IMR-90 (cell line): ENCODE measurements around the gene FBXL20. TPM values are rescaled to one million over a fixed set of nuclear protein-coding genes. Genes with fewer than 3 reads are reported as not detected.

Experiments used
- ATAC-seq: fragments of 200-7000 bp; cut with Tn5 transposase; 2 replicates; pipeline ENCODE4 v1.9.1; 2020; ENCODE audit warnings: low read depth, mild to moderate bottlenecking, moderate library complexity
- BruUV-seq: library from RNA; stranded (reverse); fragments of 400-500 nt; replicated peaks from 2 replicates; lab custom pipeline; 2021; lab: Mats Ljungman, UMichigan
- CTCF ChIA-PET: fragments of 300-600 bp; formaldehyde crosslinking; extraction: SDS; loops from one replicate; lab custom pipeline; 2021; ENCODE audit warnings: antibody characterized with exemption; lab: Yijun Ruan, JAX
- POLR2A ChIA-PET: fragments of 300-600 bp; sonication (Branson Sonifier 250); formaldehyde crosslinking; loops from one replicate; lab custom pipeline; 2022; ENCODE audit warnings: antibody characterized with exemption; ENCODE audit not compliant: unreplicated experiment; lab: Charles Lee
- DNase-seq: peaks from one replicate; pipeline ENCODE4 v3.0.0; 2013
- H2AFZ ChIP-seq: replicated peaks from 2 replicates; pipeline ENCODE3; 2013; ENCODE audit warnings: low read length, mild to moderate bottlenecking; ENCODE audit not compliant: poor library complexity
- H2AK5ac ChIP-seq: 2 replicates; pipeline ENCODE4 v1.6.1; 2013; ENCODE audit warnings: low read depth, low read length, inconsistent platforms
- H2AK9ac ChIP-seq: replicated peaks from 2 replicates; pipeline ENCODE3; 2013; ENCODE audit warnings: mild to moderate bottlenecking, low read depth, low read length, moderate library complexity; ENCODE audit not compliant: poor library complexity
- H2BK120ac ChIP-seq: 2 replicates; pipeline ENCODE4 v1.6.1; 2013; ENCODE audit warnings: low read depth, low read length, inconsistent platforms
- H2BK15ac ChIP-seq: 3 replicates; pipeline ENCODE4 v1.6.1; 2013; ENCODE audit warnings: low read depth, low read length, inconsistent platforms
- H2BK20ac ChIP-seq: 2 replicates; pipeline ENCODE4 v1.6.1; 2013; ENCODE audit warnings: low read depth, mild to moderate bottlenecking, inconsistent platforms, low read length, moderate library complexity
- H2BK5ac ChIP-seq: 2 replicates; pipeline ENCODE4 v1.6.1; 2013; ENCODE audit warnings: mild to moderate bottlenecking, low read depth, low read length, inconsistent platforms; ENCODE audit not compliant: poor library complexity, severe bottlenecking
- H3K14ac ChIP-seq: replicated peaks from 2 replicates; pipeline ENCODE4 v1.6.1; 2013; ENCODE audit warnings: low read depth, low read length, inconsistent platforms
- H3K18ac ChIP-seq: 2 replicates; pipeline ENCODE4 v1.6.1; 2013; ENCODE audit warnings: low read depth, low read length, control low read depth
- H3K23ac ChIP-seq: 2 replicates; pipeline ENCODE4 v1.6.1; 2013; ENCODE audit warnings: low read depth, low read length, inconsistent platforms
- H3K27ac ChIP-seq: 2 replicates; pipeline ENCODE4 v1.5.1; 2013; ENCODE audit warnings: mild to moderate bottlenecking, control low read depth, low read length; ENCODE audit not compliant: insufficient read depth
- H3K27me3 ChIP-seq: 2 replicates; pipeline ENCODE4 v1.6.1; 2013; ENCODE audit warnings: low read length; ENCODE audit not compliant: control insufficient read depth, insufficient read depth
- H3K36me3 ChIP-seq: 2 replicates; pipeline ENCODE4 v1.6.1; 2013; ENCODE audit warnings: low read length, mixed read lengths; ENCODE audit not compliant: control insufficient read depth, insufficient read depth
- H3K4ac ChIP-seq: 2 replicates; pipeline ENCODE4 v1.6.1; 2013; ENCODE audit warnings: low read depth, low read length, inconsistent platforms
- H3K4me1 ChIP-seq: 2 replicates; pipeline ENCODE4 v1.6.1; 2013; ENCODE audit warnings: low read length, mixed read lengths; ENCODE audit not compliant: control insufficient read depth, insufficient read depth
- H3K4me2 ChIP-seq: 2 replicates; pipeline ENCODE4 v1.6.1; 2013; ENCODE audit warnings: low read depth, mild to moderate bottlenecking, control low read depth, low read length, moderate library complexity
- H3K4me3 ChIP-seq: 2 replicates; pipeline ENCODE4 v1.5.1; 2013; ENCODE audit warnings: low read depth, mild to moderate bottlenecking, control low read depth, low read length, moderate library complexity; ENCODE audit not compliant: insufficient read depth
- H3K56ac ChIP-seq: 2 replicates; pipeline ENCODE4 v1.6.1; 2013; ENCODE audit warnings: low read length, inconsistent platforms; ENCODE audit not compliant: insufficient read depth; ENCODE audit errors: extremely low read depth
- H3K79me1 ChIP-seq, 2 experiments: 2 replicates each; pipeline ENCODE4 v1.6.1; 2013; ENCODE audit warnings: low read length in 2 of 2, inconsistent platforms in 1 of 2, low read depth in 1 of 2
- H3K9ac ChIP-seq: 2 replicates; pipeline ENCODE4 v1.6.1; 2013; ENCODE audit warnings: low read depth, low read length, control low read depth
- H3K9me1 ChIP-seq: 2 replicates; pipeline ENCODE4 v1.6.1; 2013; ENCODE audit warnings: low read length, inconsistent platforms; ENCODE audit not compliant: insufficient read depth
- H3K9me3 ChIP-seq: 2 replicates; pipeline ENCODE4 v1.6.1; 2013; ENCODE audit warnings: low read length; ENCODE audit not compliant: control insufficient read depth, insufficient read depth
- H4K20me1 ChIP-seq: 2 replicates; pipeline ENCODE4 v1.6.1; 2013; ENCODE audit warnings: low read length, inconsistent platforms; ENCODE audit not compliant: insufficient read depth
- H4K5ac ChIP-seq: 2 replicates; pipeline ENCODE4 v1.6.1; 2013; ENCODE audit warnings: mild to moderate bottlenecking, low read depth, low read length, control low read depth
- H4K8ac ChIP-seq, 2 experiments: 2 replicates each; pipeline ENCODE4 v1.6.1; 2013; ENCODE audit warnings: low read depth in 2 of 2, low read length in 2 of 2, control low read depth in 1 of 2, inconsistent platforms in 1 of 2
- H4K91ac ChIP-seq: 2 replicates; pipeline ENCODE4 v1.6.1; 2013; ENCODE audit warnings: low read depth, low read length, inconsistent platforms; ENCODE audit not compliant: insufficient read depth
- BHLHE40 ChIP-seq: fragments of 150-350 bp; IDR thresholded peaks from 2 replicates; pipeline ENCODE4 v1.6.1; 2016; ENCODE audit warnings: mild to moderate bottlenecking, low read depth, low read length
- CTCF ChIP-seq: conservative IDR thresholded peaks from 2 replicates; pipeline ENCODE4 v1.5.1; 2012; ENCODE audit warnings: mild to moderate bottlenecking, low read depth, low read length, improper control_type of control experiment
- RAD21 ChIP-seq: IDR thresholded peaks from 2 replicates; pipeline ENCODE4 v1.6.1; 2012; ENCODE audit warnings: low read length, improper control_type of control experiment
- SMC3 ChIP-seq: fragments of 150-350 bp; IDR thresholded peaks from 2 replicates; pipeline ENCODE4 v1.6.1; 2016; ENCODE audit warnings: low read depth, mild to moderate bottlenecking, antibody characterized with exemption, low read length, moderate library complexity
- WGBS, 2 experiments: methylation state at CpG; one replicate each; pipeline versions ENCODE4 v1.1.5 to v1.1.7; 2013; ENCODE audit warnings: missing lambda C conversion rate in 2 of 2; ENCODE audit not compliant: insufficient read length in 1 of 2; ENCODE audit errors: extremely low coverage in 2 of 2; 5-methylcytosine and 5-hydroxymethylcytosine counted together
- dilution Hi-C: fragments of 300-500 bp; cut with HindIII; formaldehyde crosslinking; loops from one replicate; pipeline ENCODE4 v1.14.3; 2018; ENCODE audit warnings: low sequenced_read_pairs; ENCODE audit not compliant: unreplicated experiment
- in situ Hi-C: fragments of 300-500 bp; cut with MboI; formaldehyde crosslinking; loops from 3 replicates; pipeline ENCODE4 v1.14.3; 2019; ENCODE audit warnings: low sequenced_read_pairs, inconsistent platforms, mixed read lengths
- intact Hi-C: fragments of 100-400 bp; cut with micrococcal nuclease; formaldehyde crosslinking; loops from 2 replicates; pipeline ENCODE4 v1.10.0; 2022
- polyA plus RNA-seq, 3 experiments: library from polyadenylated mRNA; depleted of rRNA; stranded (reverse); fragments of >200 nt; gene quantifications; 2 replicates each; pipeline ENCODE4 v1.2.3, GENCODE V29; 2012; ENCODE audit warnings: low replicate concordance in 1 of 3
- total RNA-seq: library from RNA; depleted of rRNA; stranded (reverse); fragments of >200 nt; gene quantifications from 2 replicates; pipeline ENCODE4 v1.2.3, GENCODE V29; 2012

Gene FBXL20
- total and polyA plus RNA-seq, 2 of the 4 experiments (the other 2 are of a cell fraction): 4.1 to 13.8 TPM

GRCh38 chr17:39235555-39236449 lies 165.6 kb downstream of the FBXL20 start:
- no peak overlapping the region for H2AK9ac ChIP-seq
- no peak overlapping the region for H3K4ac ChIP-seq
- H4K20me1 ChIP-seq: no peaks in the 10 kb centered on the region
- H4K8ac ChIP-seq: no peak overlapping the region
- TF ChIP-seq BHLHE40 (no peak), CTCF (peak; percentile 88), RAD21 (peak; percentile 26), SMC3 (peak; percentile 46)
- H3K18ac ChIP-seq: no peak overlapping the region
- ChIA-PET CTCF (interaction anchor here (0.6 to 1.5 kb wide), 11 partner anchors 9 to 362 kb away, joined by 3 to 7 read pairs (median 3); no protein-coding TSS in a partner anchor), POLR2A (interaction anchor here (0.6 kb wide), 1 partner anchor 86 kb away, joined by 11 read pairs; no protein-coding TSS in a partner anchor)
- H3K9me3 ChIP-seq: no peaks in the 10 kb centered on the region
- H4K5ac ChIP-seq: no peak overlapping the region
- H4K91ac ChIP-seq: no peak overlapping the region
- dilution Hi-C loops (no loop called here), in situ Hi-C loops (no loop called here), intact Hi-C loops (loop anchor here (10.0 kb wide), 1 partner anchor 171 kb away; no protein-coding TSS in a partner anchor)
- H3K14ac ChIP-seq: no peak overlapping the region
- no peak overlapping the region for H2AK5ac ChIP-seq
- ATAC-seq (peak; percentile 21; the same call in 1 of the 2 replicates), DNase-seq (peak; percentile 57)
- no peak overlapping the region for H3K56ac ChIP-seq
- H2BK120ac ChIP-seq: no peak overlapping the region
- BruUV-seq: no TSS peak
- peaks cover 7% of the 10 kb centered on the region for H3K27me3 ChIP-seq
- H2BK5ac ChIP-seq: no peak overlapping the region
- no peaks in the 10 kb centered on the region for H3K36me3 ChIP-seq
- H3K4me1 ChIP-seq: peaks cover 3% of the 10 kb centered on the region; the same call in 1 of the 2 replicates
- H3K9ac ChIP-seq: no peak overlapping the region
- H3K23ac ChIP-seq: no peak overlapping the region
- H2BK20ac ChIP-seq: no peak overlapping the region
- H3K27ac ChIP-seq: no peak overlapping the region
- no peak overlapping the region for H3K4me3 ChIP-seq
- no peaks in the 10 kb centered on the region for H3K9me1 ChIP-seq
- H3K4me2 ChIP-seq: no peak overlapping the region
- 0% methylated on average over 2 of the region's 18 CpGs; no CpG with 5 or more reads in 1 of the 2 experiments for WGBS, 2 experiments
- no peak overlapping the region for H2BK15ac ChIP-seq
- H3K79me1 ChIP-seq: no peaks in the 10 kb centered on the region
- H2AFZ ChIP-seq: no peak overlapping the region
